Tibial nerve (tissue), 4 donors: ENCODE results near the gene TLE1. TPM values are rescaled to one million over a fixed set of nuclear protein-coding genes. Genes with fewer than 3 reads are reported as not detected.

Experiments
- DNase-seq, 2 donors: peaks; one replicate each; pipeline ENCODE4 v3.0.0-alpha.2; 2019; ENCODE audit warnings: low spot score in 2 of 2
- H3K27ac ChIP-seq, 4 donors: fragments of 200-600 bp; sonication (generic) in 3 of 4; one replicate each; pipeline ENCODE4 v1.5.1; 2017 to 2019; ENCODE audit warnings: mild to moderate bottlenecking in 1 of 4
- H3K27me3 ChIP-seq, 2 donors: fragments of 200-600 bp; sonication (generic) in 1 of 2; one replicate each; pipeline versions ENCODE4 v1.5.1 to v1.6.0; 2017 to 2019
- H3K36me3 ChIP-seq, 3 donors: fragments of 200-600 bp; sonication (generic); one replicate each; pipeline ENCODE4 v1.5.1; 2018 to 2019
- H3K4me1 ChIP-seq, 4 donors: fragments of 200-600 bp; sonication (generic) in 3 of 4; one replicate each; pipeline ENCODE4 v1.5.1; 2017 to 2019
- H3K4me3 ChIP-seq, 4 donors: fragments of 200-600 bp; sonication (generic) in 3 of 4; one replicate each; pipeline ENCODE4 v1.5.1; 2017 to 2019; ENCODE audit warnings: mild to moderate bottlenecking in 1 of 4, moderate library complexity in 1 of 4
- H3K9me3 ChIP-seq, 4 donors: fragments of 200-600 bp; sonication (generic) in 3 of 4; one replicate each; pipeline ENCODE4 v1.5.1; 2017 to 2019
- CTCF ChIP-seq, 5 experiments: fragments of 200-600 bp in 3 of 5; fragments of 450-650 bp in 2 of 5; sonication (generic) in 3 of 5; IDR thresholded peaks; one replicate each; pipeline ENCODE4 v1.5.1; 2016 to 2019; ENCODE audit warnings: antibody characterized with exemption in 5 of 5, mild to moderate bottlenecking in 3 of 5, moderate library complexity in 2 of 5
- EP300 ChIP-seq, 2 donors: sonication (generic); formaldehyde crosslinking; IDR thresholded peaks; one replicate each; pipeline ENCODE4 v1.6.1; 2017; ENCODE audit warnings: antibody characterized with exemption in 2 of 2, mild to moderate bottlenecking in 1 of 2
- POLR2A ChIP-seq, 2 donors: fragments of 450-650 bp; IDR thresholded peaks; one replicate each; pipeline ENCODE4 v1.6.1; 2017; ENCODE audit warnings: antibody characterized with exemption in 2 of 2, mild to moderate bottlenecking in 2 of 2, moderate library complexity in 2 of 2
- WGBS, 2 donors: methylation state at CpG; one replicate each; pipeline ENCODE4 v1.1.5; 2018; 5-methylcytosine and 5-hydroxymethylcytosine counted together
- total RNA-seq, 4 donors: library from RNA; depleted of rRNA; stranded (reverse); fragments of >200 nt; gene quantifications; one replicate each; pipeline ENCODE4 v1.1.0, GENCODE V29; 2016

Gene TLE1
- total RNA-seq, 4 donors from 2014 or later: 81.8 to 107 (median 94.7) TPM

GRCh38 chr9:81599837-81600236 is 89.5 kb downstream of the TLE1 start:
- Histone ChIP-seq H3K4me1 (peaks cover 0 to 56% (median 12%) of the 10 kb centered on the region in 4 donors), H3K4me3 (no peak overlapping the region), H3K27ac (peak overlapping the region in 2 of 4 donors; percentile 60 to 68), H3K27me3 (no peaks in the 10 kb centered on the region), H3K9me3 (no peaks in the 10 kb centered on the region), H3K36me3 (peaks cover 0 to 29% (median 0%) of the 10 kb centered on the region in 3 donors)
- 13 to 23% methylated on average over 1 of the region's 1 CpG for WGBS, 2 donors
- TF ChIP-seq CTCF (IDR thresholded peaks at IDR 0.05): no peak
- no peak for TF ChIP-seq POLR2A (IDR thresholded peaks at IDR 0.05)
- no peak for TF ChIP-seq EP300 (IDR thresholded peaks at IDR 0.05)
- DNase-seq: no peak

- WGBS, 2 donors: 100% methylated on average over 1 of the region's 1 CpG
Observed at GRCh38 chr9:81598811-81599210, 90.5 kb downstream of the TLE1 start.

GRCh38 chr9:81598123-81598497 is 91.2 kb downstream of the TLE1 start:
- peak in 1 of 2 donors; percentile 34 for DNase-seq
- peaks cover 2 to 60% (median 12%) of the 10 kb centered on the region in 4 donors for H3K4me1 ChIP-seq
- H3K4me3 ChIP-seq: no peak overlapping the region
- TF ChIP-seq POLR2A (IDR thresholded peaks at IDR 0.05): peak in 1 of 2 donors; percentile 17
- TF ChIP-seq CTCF (IDR thresholded peaks at IDR 0.05): no peak
- TF ChIP-seq EP300 (IDR thresholded peaks at IDR 0.05): peak; percentile 67 to 73
- WGBS, 2 donors: 61 to 80% methylated on average over 8 to 9 of the region's 9 CpGs
- peak overlapping the region; percentile 24 to 68 (median 60) for H3K27ac ChIP-seq
- peaks cover 0 to 12% (median 0%) of the 10 kb centered on the region in 3 donors for H3K36me3 ChIP-seq
- no peaks in the 10 kb centered on the region for H3K9me3 ChIP-seq
- H3K27me3 ChIP-seq: no peaks in the 10 kb centered on the region

More at GRCh38 chr9:81598811-81599210, 90.5 kb downstream of the TLE1 start:
- Histone ChIP-seq H3K27me3 (no peaks in the 10 kb centered on the region), H3K4me1 (peaks cover 2 to 57% (median 12%) of the 10 kb centered on the region in 4 donors), H3K27ac (peak overlapping the region; percentile 24 to 68 (median 60)), H3K36me3 (peaks cover 0 to 19% (median 0%) of the 10 kb centered on the region in 3 donors), H3K9me3 (no peaks in the 10 kb centered on the region), H3K4me3 (no peak overlapping the region)
- DNase-seq: no peak
- TF ChIP-seq POLR2A (IDR thresholded peaks at IDR 0.05) (no peak), CTCF (IDR thresholded peaks at IDR 0.05) (no peak), EP300 (IDR thresholded peaks at IDR 0.05) (no peak)

- peaks cover 2 to 65% (median 12%) of the 10 kb centered on the region in 4 donors for H3K4me1 ChIP-seq
- TF ChIP-seq POLR2A (IDR thresholded peaks at IDR 0.05) (no peak), CTCF (IDR thresholded peaks at IDR 0.05) (no peak), EP300 (IDR thresholded peaks at IDR 0.05) (no peak)
- no peak for DNase-seq
- H3K4me3 ChIP-seq: no peak overlapping the region
- H3K36me3 ChIP-seq: peaks cover 0 to 10% (median 0%) of the 10 kb centered on the region in 3 donors
- no peaks in the 10 kb centered on the region for H3K9me3 ChIP-seq
- peak overlapping the region in 3 of 4 donors; percentile 59 to 68 (median 60) for H3K27ac ChIP-seq
- H3K27me3 ChIP-seq: no peaks in the 10 kb centered on the region
- 63 to 74% methylated on average over 12 of the region's 12 CpGs for WGBS, 2 donors
Observed at GRCh38 chr9:81597419-81598122, 91.8 kb downstream of the TLE1 start.
